Upper lobe of left lung (tissue), 6 donors: Measurements from ENCODE around the gene TMEFF1. TPM values are rescaled to one million over a fixed set of nuclear protein-coding genes. Genes with fewer than 3 reads are reported as not detected.
"Not testable (repeated sequence)": the region's sequence is repeated elsewhere in the genome, so short reads cannot be mapped to it uniquely, and the experiment has no call there.

Experiments used
- ATAC-seq, 2 donors: fragments of 200-7000 bp; cut with Tn5 transposase; one replicate each; pipeline ENCODE4 v1.9.1; 2022; ENCODE audit warnings: mild to moderate bottlenecking in 2 of 2, moderate library complexity in 2 of 2; ENCODE audit not compliant: low FRiP score in 2 of 2
- DNase-seq, 2 donors: peaks; one replicate each; pipeline ENCODE4 v3.0.0-alpha.2; 2019 to 2020
- H3K27ac ChIP-seq, 4 donors: fragments of 200-600 bp; sonication (generic); one replicate each; pipeline ENCODE4 v1.5.1; 2016 to 2019
- H3K27me3 ChIP-seq, 4 donors: fragments of 200-600 bp; sonication (generic); one replicate each; pipeline ENCODE4 v1.5.1; 2017 to 2019
- H3K36me3 ChIP-seq, 4 donors: fragments of 200-600 bp; sonication (generic); one replicate each; pipeline ENCODE4 v1.5.1; 2016 to 2019
- H3K4me1 ChIP-seq, 4 donors: fragments of 200-600 bp; sonication (generic); one replicate each; pipeline ENCODE4 v1.5.1; 2018 to 2019
- H3K4me3 ChIP-seq, 4 donors: fragments of 200-600 bp; sonication (generic); one replicate each; pipeline ENCODE4 v1.5.1; 2017 to 2019; ENCODE audit warnings: mild to moderate bottlenecking in 2 of 4, moderate library complexity in 1 of 4
- H3K9me3 ChIP-seq, 4 donors: fragments of 200-600 bp; sonication (generic); one replicate each; pipeline ENCODE4 v1.5.1; 2018 to 2019
- EP300 ChIP-seq, 4 donors: sonication (generic); formaldehyde crosslinking; IDR thresholded peaks; one replicate each; pipeline ENCODE4 v1.5.1; 2017; ENCODE audit warnings: antibody characterized with exemption in 4 of 4, control low read depth in 2 of 4
- POLR2A ChIP-seq, 4 donors: fragments of 450-650 bp; IDR thresholded peaks; one replicate each; pipeline ENCODE4 v1.5.1; 2016 to 2017; ENCODE audit warnings: antibody characterized with exemption in 4 of 4, mild to moderate bottlenecking in 2 of 4
- POLR2AphosphoS5 ChIP-seq, 2 donors: sonication (generic); formaldehyde crosslinking; IDR thresholded peaks; one replicate each; pipeline ENCODE4 v1.5.1; 2017; ENCODE audit warnings: antibody characterized with exemption in 2 of 2
- WGBS, 2 donors: methylation state at CpG; one replicate each; pipeline ENCODE4 v1.1.5; 2017 to 2018; 5-methylcytosine and 5-hydroxymethylcytosine counted together
- total RNA-seq, 6 donors: library from RNA; depleted of rRNA in 4 of 6; stranded (reverse); fragments of >200 nt in 4 of 6; gene quantifications; one replicate each; pipeline versions ENCODE4 v1.1.0 to v1.2.1, GENCODE V29; 2016 to 2021
- TF ChIP-seq, protein P1 (sequence below), 6 experiments: fragments of 450-650 bp in 4 of 6; fragments of 200-600 bp in 2 of 6; sonication (generic) in 2 of 6; IDR thresholded peaks; one replicate each; pipeline ENCODE4 v1.5.1; 2016 to 2019; ENCODE audit warnings: antibody characterized with exemption in 6 of 6
- donor health status: DM: no; HTN: no; CAD: no; lungs with moderate emphysema.
- donor health status: DM: no; HTN: yes; CAD: no; lungs with severe emphysema.

Gene TMEFF1
- total RNA-seq, 6 donors from 2014 or later, result 0.11 to 0.30 (median 0.18) TPM; not detected in 2

DNA sequence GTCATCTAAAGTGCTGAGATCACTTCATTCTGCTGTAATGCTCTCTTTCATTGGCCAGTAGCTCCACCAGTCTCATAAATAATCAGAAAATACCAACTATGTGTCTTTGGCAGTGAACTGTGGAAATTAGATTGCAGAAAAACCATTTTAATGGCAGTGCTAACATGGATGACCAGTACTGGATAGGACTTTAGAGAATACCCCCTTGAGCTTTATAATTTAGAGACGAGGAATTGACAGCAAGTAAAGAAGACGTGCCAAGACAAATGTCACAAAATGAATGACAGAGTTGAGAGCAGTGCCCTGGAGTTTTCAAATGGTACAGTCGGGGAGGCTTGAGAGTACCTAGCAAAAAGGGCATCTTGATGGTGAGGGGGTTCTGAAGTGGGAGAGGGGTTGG lies 40.2 kb upstream of the TMEFF1 start:
- H3K27ac ChIP-seq, result no peak overlapping the region
- no peak overlapping the region for H3K4me3 ChIP-seq
- 94 to 97% methylated on average over 3 of the region's 3 CpGs for WGBS, 2 donors
- no peaks in the 10 kb centered on the region for H3K27me3 ChIP-seq
- no peaks in the 10 kb centered on the region for H3K36me3 ChIP-seq
- ATAC-seq (no peak), DNase-seq (no peak)
- peaks cover 8 to 21% (median 17%) of the 10 kb centered on the region in 4 donors for H3K4me1 ChIP-seq
- H3K9me3 ChIP-seq, result no peaks in the 10 kb centered on the region
- no peak for TF ChIP-seq EP300 (IDR thresholded peaks at IDR 0.05)
- TF ChIP-seq, protein P1, sequence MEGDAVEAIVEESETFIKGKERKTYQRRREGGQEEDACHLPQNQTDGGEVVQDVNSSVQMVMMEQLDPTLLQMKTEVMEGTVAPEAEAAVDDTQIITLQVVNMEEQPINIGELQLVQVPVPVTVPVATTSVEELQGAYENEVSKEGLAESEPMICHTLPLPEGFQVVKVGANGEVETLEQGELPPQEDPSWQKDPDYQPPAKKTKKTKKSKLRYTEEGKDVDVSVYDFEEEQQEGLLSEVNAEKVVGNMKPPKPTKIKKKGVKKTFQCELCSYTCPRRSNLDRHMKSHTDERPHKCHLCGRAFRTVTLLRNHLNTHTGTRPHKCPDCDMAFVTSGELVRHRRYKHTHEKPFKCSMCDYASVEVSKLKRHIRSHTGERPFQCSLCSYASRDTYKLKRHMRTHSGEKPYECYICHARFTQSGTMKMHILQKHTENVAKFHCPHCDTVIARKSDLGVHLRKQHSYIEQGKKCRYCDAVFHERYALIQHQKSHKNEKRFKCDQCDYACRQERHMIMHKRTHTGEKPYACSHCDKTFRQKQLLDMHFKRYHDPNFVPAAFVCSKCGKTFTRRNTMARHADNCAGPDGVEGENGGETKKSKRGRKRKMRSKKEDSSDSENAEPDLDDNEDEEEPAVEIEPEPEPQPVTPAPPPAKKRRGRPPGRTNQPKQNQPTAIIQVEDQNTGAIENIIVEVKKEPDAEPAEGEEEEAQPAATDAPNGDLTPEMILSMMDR (IDR thresholded peaks at IDR 0.05), result no peak
- TF ChIP-seq POLR2A (IDR thresholded peaks at IDR 0.05), result no peak
- TF ChIP-seq POLR2AphosphoS5 (IDR thresholded peaks at IDR 0.05), result no peak

DNA sequence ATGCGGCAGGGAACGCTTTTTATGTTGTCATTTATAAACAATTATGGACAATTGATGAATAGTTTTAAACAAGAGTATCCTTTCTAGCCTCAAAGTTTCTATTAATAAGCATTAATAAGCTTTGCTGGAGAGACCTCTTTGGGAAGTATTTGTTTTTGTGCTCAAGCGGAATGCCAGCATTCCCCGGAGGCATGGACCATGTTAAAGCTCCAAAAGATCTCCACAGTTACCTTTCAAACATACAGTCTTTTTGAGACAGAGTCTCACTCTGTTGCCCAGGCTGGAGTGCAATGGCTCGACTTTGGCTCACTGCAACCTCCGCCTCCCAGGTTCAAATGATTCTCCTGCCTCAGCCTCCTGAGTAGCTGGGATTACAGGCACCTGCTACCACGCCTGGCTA lies 36.4 kb upstream of the TMEFF1 start:
- Histone ChIP-seq H3K27me3 (no peaks in the 10 kb centered on the region), H3K36me3 (no peaks in the 10 kb centered on the region), H3K27ac (no peak overlapping the region), H3K9me3 (no peaks in the 10 kb centered on the region), H3K4me1 (peaks cover 0 to 4% (median 0%) of the 10 kb centered on the region in 4 donors), H3K4me3 (no peak overlapping the region)
- DNase-seq, result no peak
- TF ChIP-seq, protein P1 (IDR thresholded peaks at IDR 0.05), result no peak
- no peak for TF ChIP-seq EP300 (IDR thresholded peaks at IDR 0.05)
- TF ChIP-seq POLR2AphosphoS5 (IDR thresholded peaks at IDR 0.05), result no peak
- WGBS, 2 donors, result 76 to 78% methylated on average over 7 of the region's 7 CpGs
- ATAC-seq, result no peak

DNA sequence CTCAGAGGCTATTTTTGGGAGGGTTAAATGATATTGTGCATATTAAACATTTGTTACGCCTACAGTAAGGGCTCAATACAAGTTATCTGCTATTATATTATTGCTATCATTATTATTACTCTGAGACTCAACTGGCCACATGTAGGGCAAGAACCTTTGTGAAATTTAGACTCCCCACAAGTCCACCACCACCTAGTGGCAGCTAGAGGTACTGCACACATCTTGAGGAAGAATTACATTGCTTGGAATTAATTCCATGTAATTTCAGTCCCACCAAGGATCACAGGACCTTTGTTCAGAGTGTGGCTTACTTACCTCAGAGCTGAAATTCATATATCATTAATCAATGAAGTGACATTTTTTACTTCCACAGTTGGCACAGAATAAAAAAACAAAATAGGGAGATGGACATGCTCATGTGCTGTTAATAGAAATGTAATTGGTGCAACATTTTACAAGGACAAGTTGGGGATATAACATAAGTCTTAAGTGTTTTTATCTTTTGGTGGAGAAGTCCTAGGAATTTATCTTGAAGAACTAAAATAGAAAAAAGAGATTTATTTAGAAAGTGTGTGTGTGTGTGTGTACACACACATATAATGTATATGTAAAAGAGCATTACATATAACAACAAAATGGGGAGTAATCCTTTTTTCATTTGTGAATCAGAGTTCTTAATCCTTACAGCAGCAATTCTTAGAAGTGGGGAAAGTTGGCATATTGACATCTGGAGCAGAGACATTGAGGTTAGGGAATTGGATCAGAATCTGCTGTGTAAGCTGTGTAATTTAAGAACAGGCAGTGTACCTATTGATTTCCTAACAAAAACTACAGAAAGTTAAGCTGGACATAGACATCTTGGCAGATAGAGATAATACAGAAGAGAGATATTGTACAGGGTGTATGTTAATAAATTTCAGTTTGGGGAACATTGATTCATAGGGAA lies 34.8 kb upstream of the TMEFF1 start:
- Histone ChIP-seq H3K27ac (no peak overlapping the region), H3K9me3 (no peaks in the 10 kb centered on the region), H3K27me3 (no peaks in the 10 kb centered on the region), H3K4me1 (peaks cover 0 to 4% (median 0%) of the 10 kb centered on the region in 4 donors), H3K4me3 (no peak overlapping the region), H3K36me3 (peaks cover 0 to 6% (median 0%) of the 10 kb centered on the region in 4 donors)
- ATAC-seq, result peak; percentile 82 to 87
- peak in 1 of 2 donors; percentile 53 for DNase-seq
- TF ChIP-seq, protein P1 (IDR thresholded peaks at IDR 0.05), result peak; percentile 81 to 89 (median 86)
- TF ChIP-seq POLR2AphosphoS5 (IDR thresholded peaks at IDR 0.05) (no peak), EP300 (IDR thresholded peaks at IDR 0.05) (no peak), POLR2A (IDR thresholded peaks at IDR 0.05) (no peak)
- WGBS, 2 donors, result 78 to 95% methylated on average over 1 of the region's 1 CpG

DNA sequence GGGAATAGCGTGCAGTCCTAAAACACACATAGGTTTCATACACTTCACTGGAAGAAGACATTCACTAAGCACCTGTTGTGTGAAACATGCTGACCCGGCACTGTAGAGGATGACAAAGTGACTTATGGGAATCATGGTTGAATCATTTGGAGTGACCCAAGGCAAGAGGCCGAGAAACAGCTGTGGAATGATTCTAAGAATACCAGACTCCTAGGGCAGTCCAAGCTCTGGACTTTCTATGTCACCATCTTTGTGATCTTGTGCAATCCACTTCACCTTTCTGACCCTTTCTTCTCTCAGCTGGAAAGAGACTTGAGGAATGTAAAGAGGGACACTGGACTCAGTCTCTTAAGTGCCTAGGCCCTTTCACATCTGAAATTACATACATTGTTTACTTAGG lies 32.9 kb upstream of the TMEFF1 start:
- peaks cover 0 to 10% (median 5%) of the 10 kb centered on the region in 4 donors for H3K4me1 ChIP-seq
- peak overlapping the region in 1 of 4 donors; percentile 2 for H3K27ac ChIP-seq
- no peak overlapping the region for H3K4me3 ChIP-seq
- peak; percentile 51 to 67 for ATAC-seq
- H3K36me3 ChIP-seq, result peaks cover 0 to 12% (median 0%) of the 10 kb centered on the region in 4 donors
- WGBS, 2 donors, result 66 to 70% methylated on average over 3 of the region's 3 CpGs
- H3K27me3 ChIP-seq, result no peaks in the 10 kb centered on the region
- TF ChIP-seq, protein P1 (IDR thresholded peaks at IDR 0.05), result no peak
- peak in 1 of 2 donors; percentile 56 for TF ChIP-seq POLR2AphosphoS5 (IDR thresholded peaks at IDR 0.05)
- peak in 1 of 2 donors; percentile 34 for DNase-seq
- no peaks in the 10 kb centered on the region for H3K9me3 ChIP-seq

DNA sequence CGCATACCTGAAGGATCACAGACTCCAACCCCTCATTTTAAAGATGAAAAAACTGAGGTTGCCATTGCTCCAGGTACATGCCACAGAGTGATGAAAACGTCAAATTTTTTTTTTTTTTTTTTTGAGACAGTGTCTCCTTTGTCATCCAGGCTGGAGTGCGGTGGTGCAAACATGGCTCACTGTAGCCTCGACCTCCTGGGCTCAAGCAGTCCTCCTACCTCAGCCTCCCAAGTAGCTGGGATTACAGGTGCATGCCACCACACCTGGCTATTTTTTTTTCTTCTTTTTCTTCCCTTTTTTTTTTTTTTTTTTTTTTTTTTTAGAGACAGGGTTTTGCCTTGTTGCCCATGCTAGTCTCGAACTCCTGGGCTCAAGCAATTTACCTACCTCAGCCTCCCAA lies 32.5 kb upstream of the TMEFF1 start:
- H3K4me3 ChIP-seq, ATAC-seq, H3K27ac ChIP-seq, DNase-seq, H3K27me3 ChIP-seq, H3K4me1 ChIP-seq, H3K9me3 ChIP-seq: not testable (repeated sequence)
- peaks cover 0 to 12% (median 0%) of the 10 kb centered on the region in 4 donors for H3K36me3 ChIP-seq
- 61 to 74% methylated on average over 5 of the region's 5 CpGs for WGBS, 2 donors
